Fibroblast of lung (primary cell): Measurements from ENCODE around the gene SDK1. TPM values are rescaled to one million over a fixed set of nuclear protein-coding genes. Genes with fewer than 3 reads are reported as not detected.

ENCODE experiments used
- DNase-seq, 2 donors: peaks; one replicate each; pipeline versions ENCODE4 v3.0.0 to v3.0.0-alpha.2; 2010; ENCODE audit warnings: low read depth in 2 of 2
- H2AFZ ChIP-seq: 2 replicates; pipeline ENCODE4 v1.5.1; 2012; ENCODE audit warnings: low read length, control low read depth, inconsistent platforms
- H3K27ac ChIP-seq: 2 replicates; pipeline ENCODE4 v1.5.1; 2011; ENCODE audit warnings: low read length, control low read depth; ENCODE audit not compliant: insufficient read depth
- H3K27me3 ChIP-seq: 2 replicates; pipeline ENCODE4 v1.5.1; 2011; ENCODE audit warnings: mild to moderate bottlenecking, low read length; ENCODE audit not compliant: control insufficient read depth, insufficient read depth
- H3K36me3 ChIP-seq: 2 replicates; pipeline ENCODE4 v1.5.1; 2011; ENCODE audit warnings: low read length; ENCODE audit not compliant: control insufficient read depth, insufficient read depth
- H3K4me1 ChIP-seq: 2 replicates; pipeline ENCODE4 v1.5.1; 2011; ENCODE audit warnings: low read length; ENCODE audit not compliant: control insufficient read depth, insufficient read depth; ENCODE audit errors: extremely low read depth
- H3K4me2 ChIP-seq: 2 replicates; pipeline ENCODE4 v1.5.1; 2011; ENCODE audit warnings: low read length, control low read depth; ENCODE audit not compliant: insufficient read depth; ENCODE audit errors: extremely low read depth
- H3K4me3 ChIP-seq, 4 experiments: fragments of 200-600 bp in 1 of 4; sonication (generic) in 1 of 4; replicated peaks in 1 of 4; 2 replicates each; pipeline ENCODE4 v1.5.1; 2011 to 2016; ENCODE audit warnings: low read length in 4 of 4, low read depth in 3 of 4, mild to moderate bottlenecking in 3 of 4, control low read depth in 2 of 4, inconsistent platforms in 1 of 4, mixed read lengths in 1 of 4; ENCODE audit not compliant: insufficient read depth in 1 of 4; ENCODE audit errors: control extremely low read depth in 1 of 4
- H3K79me2 ChIP-seq: 2 replicates; pipeline ENCODE4 v1.5.1; 2012; ENCODE audit warnings: mild to moderate bottlenecking, low read length, inconsistent platforms; ENCODE audit not compliant: control insufficient read depth, insufficient read depth
- H3K9ac ChIP-seq: 2 replicates; pipeline ENCODE4 v1.5.1; 2011; ENCODE audit warnings: mild to moderate bottlenecking, low read length, control low read depth; ENCODE audit not compliant: insufficient read depth
- H3K9me3 ChIP-seq: 2 replicates; pipeline ENCODE4 v1.5.1; 2012; ENCODE audit warnings: low read depth, low read length; ENCODE audit not compliant: control insufficient read depth, insufficient read depth
- H4K20me1 ChIP-seq: 2 replicates; pipeline ENCODE4 v1.5.1; 2011; ENCODE audit warnings: low read length; ENCODE audit not compliant: control insufficient read depth, insufficient read depth; ENCODE audit errors: extremely low read depth
- CTCF ChIP-seq, 2 donors: IDR thresholded peaks in 1 of 2; conservative IDR thresholded peaks in 1 of 2; 1 replicate in 1 of 2; 2 replicates in 1 of 2; pipeline ENCODE4 v1.5.1; 2011 to 2012; ENCODE audit warnings: low read length in 2 of 2, control low read depth in 1 of 2, inconsistent platforms in 1 of 2, low read depth in 1 of 2, mild to moderate bottlenecking in 1 of 2
- EZH2 ChIP-seq: IDR thresholded peaks from 2 replicates; pipeline ENCODE4 v1.5.1; 2012; ENCODE audit warnings: low read length, control low read depth, mild to moderate bottlenecking; ENCODE audit errors: missing control alignments
- polyA plus RNA-seq, 2 donors: library from polyadenylated mRNA; depleted of rRNA in 1 of 2; stranded (reverse) in 1 of 2; unstranded in 1 of 2; fragments of >200 nt; gene quantifications; 2 replicates each; pipeline ENCODE4 v1.2.1, GENCODE V29; 2011 to 2012; ENCODE audit warnings: missing spikeins in 1 of 2
- total RNA-seq: library from RNA; depleted of rRNA; stranded (reverse); fragments of >200 nt; gene quantifications from 2 replicates; pipeline ENCODE4 v1.2.1, GENCODE V29; 2014

Gene SDK1
- total and polyA plus RNA-seq, 2 donors (not counting 1 experiment from before 2014, with no cell fraction given) = 1.0 to 8.6 TPM

- no peak overlapping the region for H3K4me3 ChIP-seq
- no peak overlapping the region for H3K4me2 ChIP-seq
- H3K4me1 ChIP-seq = no peaks in the 10 kb centered on the region
- no peak overlapping the region for H3K27ac ChIP-seq
- no peak overlapping the region for H2AFZ ChIP-seq
- H3K9me3 ChIP-seq = no peaks in the 10 kb centered on the region
- no peak for DNase-seq
- H3K27me3 ChIP-seq = no peaks in the 10 kb centered on the region
- H3K9ac ChIP-seq = no peak overlapping the region
- H3K79me2 ChIP-seq = no peaks in the 10 kb centered on the region
- TF ChIP-seq CTCF (conservative IDR thresholded peaks at IDR 0.05 in 1 of 2, IDR thresholded peaks at IDR 0.05 in 1 of 2; ENCODE audit: low read depth in 1 of 2, low read length in 2 of 2) (no peak), EZH2 (no peak)
- no peaks in the 10 kb centered on the region for H3K36me3 ChIP-seq
- H4K20me1 ChIP-seq = no peaks in the 10 kb centered on the region
Measured at GRCh38 chr7:4097001-4097609, 796.1 kb downstream of the SDK1 start.

GRCh38 chr7:4098169-4098568 is 797.1 kb downstream of the SDK1 start:
- Histone ChIP-seq H3K9me3 (no peaks in the 10 kb centered on the region), H3K27ac (no peak overlapping the region), H3K27me3 (no peaks in the 10 kb centered on the region), H3K4me3 (no peak overlapping the region), H3K4me2 (no peak overlapping the region), H3K79me2 (no peaks in the 10 kb centered on the region), H3K36me3 (no peaks in the 10 kb centered on the region), H4K20me1 (no peaks in the 10 kb centered on the region), H3K4me1 (no peaks in the 10 kb centered on the region), H2AFZ (no peak overlapping the region), H3K9ac (no peak overlapping the region)
- no peak for TF ChIP-seq EZH2
- no peak for TF ChIP-seq CTCF (conservative IDR thresholded peaks at IDR 0.05 in 1 of 2, IDR thresholded peaks at IDR 0.05 in 1 of 2; ENCODE audit: low read depth in 1 of 2, low read length in 2 of 2)
- no peak for DNase-seq

- no peak overlapping the region for H3K4me3 ChIP-seq
- no peak overlapping the region for H2AFZ ChIP-seq
- no peaks in the 10 kb centered on the region for H3K27me3 ChIP-seq
- DNase-seq = no peak
- H3K27ac ChIP-seq = no peak overlapping the region
- H3K4me2 ChIP-seq = no peak overlapping the region
- no peaks in the 10 kb centered on the region for H3K36me3 ChIP-seq
- TF ChIP-seq EZH2 (no peak), CTCF (conservative IDR thresholded peaks at IDR 0.05 in 1 of 2, IDR thresholded peaks at IDR 0.05 in 1 of 2; ENCODE audit: low read depth in 1 of 2, low read length in 2 of 2) (no peak)
- no peaks in the 10 kb centered on the region for H3K79me2 ChIP-seq
- no peaks in the 10 kb centered on the region for H4K20me1 ChIP-seq
- no peak overlapping the region for H3K9ac ChIP-seq
- no peaks in the 10 kb centered on the region for H3K9me3 ChIP-seq
- H3K4me1 ChIP-seq = no peaks in the 10 kb centered on the region
Measured at GRCh38 chr7:4099651-4100050, 798.6 kb downstream of the SDK1 start.
